GM12878 (cell line): ENCODE results near the gene TNPO2.

Source experiments
- EP300 ChIP-seq, 2 experiments: fragments of 150-350 bp in 1 of 2; IDR thresholded peaks; 2 replicates each; pipeline ENCODE4 v1.6.1; 2011 to 2012; ENCODE audit warnings: low read depth in 2 of 2, low read length in 2 of 2, borderline replicate concordance in 1 of 2, improper control_type of control experiment in 1 of 2, inconsistent platforms in 1 of 2; ENCODE audit not compliant: control insufficient read depth in 1 of 2
- ESRRA ChIP-seq: IDR thresholded peaks from 2 replicates; pipeline ENCODE4 v1.6.1; 2012; ENCODE audit warnings: mild to moderate bottlenecking, low read length, improper control_type of control experiment
- EZH2 ChIP-seq: IDR thresholded peaks from 2 replicates; pipeline ENCODE4 v1.6.1; 2012; ENCODE audit warnings: low read depth, mild to moderate bottlenecking, control low read depth, inconsistent platforms, low read length, borderline replicate concordance; ENCODE audit not compliant: control insufficient read depth
- MXI1 ChIP-seq: fragments of 150-350 bp; IDR thresholded peaks from 2 replicates; pipeline ENCODE4 v1.6.1; 2011; ENCODE audit warnings: low read depth, mild to moderate bottlenecking, inconsistent platforms, low read length, improper control_type of control experiment
- NFIC ChIP-seq: IDR thresholded peaks from 2 replicates; pipeline ENCODE4 v1.6.1; 2012; ENCODE audit warnings: low read depth, mild to moderate bottlenecking, inconsistent platforms, low read length, moderate library complexity
- POLR2A ChIP-seq: IDR thresholded peaks from 2 replicates; pipeline ENCODE4 v1.6.1; 2011; ENCODE audit warnings: low read depth, mild to moderate bottlenecking, low read length
- POLR2AphosphoS5 ChIP-seq: IDR thresholded peaks from 2 replicates; pipeline ENCODE4 v1.6.1; 2011; ENCODE audit warnings: mild to moderate bottlenecking, low read length, inconsistent platforms
- RAD21 ChIP-seq: IDR thresholded peaks from 2 replicates; pipeline ENCODE4 v1.6.1; 2011; ENCODE audit warnings: mild to moderate bottlenecking, low read depth, low read length, moderate library complexity; ENCODE audit not compliant: insufficient read depth
- TAF1 ChIP-seq: IDR thresholded peaks from 2 replicates; pipeline ENCODE4 v1.6.1; 2011; ENCODE audit warnings: mild to moderate bottlenecking, low read depth, low read length, borderline replicate concordance
- TF ChIP-seq, protein P1 (sequence below), 3 experiments: IDR thresholded peaks in 2 of 3; conservative IDR thresholded peaks in 1 of 3; 2 replicates each; pipeline ENCODE4 v1.5.1; 2011; ENCODE audit warnings: low read depth in 3 of 3, low read length in 3 of 3, mild to moderate bottlenecking in 3 of 3, control low read depth in 2 of 3, moderate library complexity in 2 of 3, inconsistent platforms in 1 of 3, mixed read lengths in 1 of 3; ENCODE audit not compliant: control insufficient read depth in 2 of 3, insufficient read depth in 1 of 3; ENCODE audit errors: extremely low read depth in 1 of 3
- TF ChIP-seq, protein P2 (sequence below): IDR thresholded peaks from 2 replicates; pipeline ENCODE4 v1.6.1; 2012; ENCODE audit warnings: mild to moderate bottlenecking, low read depth, low read length
- TF ChIP-seq, protein P3 (sequence below): IDR thresholded peaks from 2 replicates; pipeline ENCODE4 v1.6.1; 2011; ENCODE audit warnings: borderline replicate concordance, low read depth, mild to moderate bottlenecking, moderate library complexity, mixed read lengths, low read length; ENCODE audit not compliant: insufficient read depth; ENCODE audit errors: extremely low read length

DNA sequence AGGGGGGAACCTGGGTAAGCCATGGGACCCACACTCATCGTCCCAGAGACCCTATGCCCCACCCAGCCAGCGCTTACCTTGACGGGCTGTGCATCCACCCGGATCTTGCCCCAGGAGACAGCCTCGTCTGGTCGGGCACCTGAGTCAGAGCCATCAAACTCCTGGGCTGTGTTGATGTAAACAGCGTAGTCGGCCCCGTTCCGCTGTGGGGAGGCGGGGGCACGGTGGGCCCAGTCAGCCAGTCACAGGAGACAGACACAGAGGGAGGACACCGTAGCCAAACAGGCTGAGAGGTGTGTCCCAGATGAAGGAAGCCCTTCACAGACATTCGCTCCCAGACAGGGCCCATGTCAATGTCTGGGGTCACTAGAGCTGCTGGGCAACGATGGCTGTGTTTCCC, 47.8 kb downstream of the TNPO2 start:
- TF ChIP-seq, protein P1, sequence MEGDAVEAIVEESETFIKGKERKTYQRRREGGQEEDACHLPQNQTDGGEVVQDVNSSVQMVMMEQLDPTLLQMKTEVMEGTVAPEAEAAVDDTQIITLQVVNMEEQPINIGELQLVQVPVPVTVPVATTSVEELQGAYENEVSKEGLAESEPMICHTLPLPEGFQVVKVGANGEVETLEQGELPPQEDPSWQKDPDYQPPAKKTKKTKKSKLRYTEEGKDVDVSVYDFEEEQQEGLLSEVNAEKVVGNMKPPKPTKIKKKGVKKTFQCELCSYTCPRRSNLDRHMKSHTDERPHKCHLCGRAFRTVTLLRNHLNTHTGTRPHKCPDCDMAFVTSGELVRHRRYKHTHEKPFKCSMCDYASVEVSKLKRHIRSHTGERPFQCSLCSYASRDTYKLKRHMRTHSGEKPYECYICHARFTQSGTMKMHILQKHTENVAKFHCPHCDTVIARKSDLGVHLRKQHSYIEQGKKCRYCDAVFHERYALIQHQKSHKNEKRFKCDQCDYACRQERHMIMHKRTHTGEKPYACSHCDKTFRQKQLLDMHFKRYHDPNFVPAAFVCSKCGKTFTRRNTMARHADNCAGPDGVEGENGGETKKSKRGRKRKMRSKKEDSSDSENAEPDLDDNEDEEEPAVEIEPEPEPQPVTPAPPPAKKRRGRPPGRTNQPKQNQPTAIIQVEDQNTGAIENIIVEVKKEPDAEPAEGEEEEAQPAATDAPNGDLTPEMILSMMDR (IDR thresholded peaks at IDR 0.05 in 2 of 3, conservative IDR thresholded peaks at IDR 0.05 in 1 of 3; ENCODE audit: control insufficient read depth in 2 of 3, extremely low read depth in 1 of 3, insufficient read depth in 1 of 3, low read depth in 3 of 3, low read length in 3 of 3), result no peak
- TF ChIP-seq EZH2, result no peak
- no peak for TF ChIP-seq NFIC
- TF ChIP-seq POLR2AphosphoS5, result no peak; the same call in 1 of the 2 replicates
- TF ChIP-seq POLR2A, result no peak
- TF ChIP-seq ESRRA, result no peak
- no peak for TF ChIP-seq MXI1
- TF ChIP-seq, protein P2, sequence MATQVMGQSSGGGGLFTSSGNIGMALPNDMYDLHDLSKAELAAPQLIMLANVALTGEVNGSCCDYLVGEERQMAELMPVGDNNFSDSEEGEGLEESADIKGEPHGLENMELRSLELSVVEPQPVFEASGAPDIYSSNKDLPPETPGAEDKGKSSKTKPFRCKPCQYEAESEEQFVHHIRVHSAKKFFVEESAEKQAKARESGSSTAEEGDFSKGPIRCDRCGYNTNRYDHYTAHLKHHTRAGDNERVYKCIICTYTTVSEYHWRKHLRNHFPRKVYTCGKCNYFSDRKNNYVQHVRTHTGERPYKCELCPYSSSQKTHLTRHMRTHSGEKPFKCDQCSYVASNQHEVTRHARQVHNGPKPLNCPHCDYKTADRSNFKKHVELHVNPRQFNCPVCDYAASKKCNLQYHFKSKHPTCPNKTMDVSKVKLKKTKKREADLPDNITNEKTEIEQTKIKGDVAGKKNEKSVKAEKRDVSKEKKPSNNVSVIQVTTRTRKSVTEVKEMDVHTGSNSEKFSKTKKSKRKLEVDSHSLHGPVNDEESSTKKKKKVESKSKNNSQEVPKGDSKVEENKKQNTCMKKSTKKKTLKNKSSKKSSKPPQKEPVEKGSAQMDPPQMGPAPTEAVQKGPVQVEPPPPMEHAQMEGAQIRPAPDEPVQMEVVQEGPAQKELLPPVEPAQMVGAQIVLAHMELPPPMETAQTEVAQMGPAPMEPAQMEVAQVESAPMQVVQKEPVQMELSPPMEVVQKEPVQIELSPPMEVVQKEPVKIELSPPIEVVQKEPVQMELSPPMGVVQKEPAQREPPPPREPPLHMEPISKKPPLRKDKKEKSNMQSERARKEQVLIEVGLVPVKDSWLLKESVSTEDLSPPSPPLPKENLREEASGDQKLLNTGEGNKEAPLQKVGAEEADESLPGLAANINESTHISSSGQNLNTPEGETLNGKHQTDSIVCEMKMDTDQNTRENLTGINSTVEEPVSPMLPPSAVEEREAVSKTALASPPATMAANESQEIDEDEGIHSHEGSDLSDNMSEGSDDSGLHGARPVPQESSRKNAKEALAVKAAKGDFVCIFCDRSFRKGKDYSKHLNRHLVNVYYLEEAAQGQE, result no peak
- no peak for TF ChIP-seq TAF1
- no peak for TF ChIP-seq EP300 (IDR thresholded peaks at IDR 0.05; ENCODE audit: borderline replicate concordance in 1 of 2, control insufficient read depth in 1 of 2, low read depth in 2 of 2, low read length in 2 of 2)
- TF ChIP-seq, protein P3, sequence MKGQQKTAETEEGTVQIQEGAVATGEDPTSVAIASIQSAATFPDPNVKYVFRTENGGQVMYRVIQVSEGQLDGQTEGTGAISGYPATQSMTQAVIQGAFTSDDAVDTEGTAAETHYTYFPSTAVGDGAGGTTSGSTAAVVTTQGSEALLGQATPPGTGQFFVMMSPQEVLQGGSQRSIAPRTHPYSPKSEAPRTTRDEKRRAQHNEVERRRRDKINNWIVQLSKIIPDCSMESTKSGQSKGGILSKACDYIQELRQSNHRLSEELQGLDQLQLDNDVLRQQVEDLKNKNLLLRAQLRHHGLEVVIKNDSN, result no peak
- TF ChIP-seq RAD21, result no peak
